Activated naive CD4-positive, alpha-beta T cell treated with anti-CD3 and anti-CD28 coated beads for 36 hours (primary cell): ENCODE measurements around the gene HPN. TPM values are rescaled to one million over a fixed set of nuclear protein-coding genes. Genes with fewer than 3 reads are reported as not detected.
"Not testable (repeated sequence)": the region's sequence is repeated elsewhere in the genome, so short reads cannot be mapped to it uniquely, and the experiment has no call there.

Source experiments
- CTCF ChIA-PET: fragments of 350-600 bp; sonication (Branson Sonifier 250); formaldehyde crosslinking; loops from one replicate; lab custom pipeline; 2021; ENCODE audit warnings: antibody characterized with exemption; lab: Charles Lee
- DNase-seq: peaks from one replicate; pipeline ENCODE4 v3.0.0-alpha.2; 2020
- H3K27ac Mint-ChIP-seq: one replicate; pipeline ENCODE4 v1.8.0; 2021; ENCODE audit warnings: mild to moderate bottlenecking, mixed read lengths
- H3K27me3 Mint-ChIP-seq: one replicate; pipeline ENCODE4 v1.8.0; 2021; ENCODE audit warnings: low read depth, mixed read lengths
- H3K36me3 Mint-ChIP-seq: one replicate; pipeline ENCODE4 v1.8.0; 2021; ENCODE audit warnings: low read depth, mixed read lengths
- H3K4me1 Mint-ChIP-seq: one replicate; pipeline ENCODE4 v1.8.0; 2021; ENCODE audit warnings: low read depth, mixed read lengths
- H3K4me3 Mint-ChIP-seq: one replicate; pipeline ENCODE4 v1.8.0; 2021; ENCODE audit warnings: mild to moderate bottlenecking, moderate library complexity, mixed read lengths
- H3K9me3 Mint-ChIP-seq: one replicate; pipeline ENCODE4 v1.8.0; 2021; ENCODE audit warnings: mixed read lengths
- intact Hi-C: fragments of 100-400 bp; cut with micrococcal nuclease; formaldehyde crosslinking; loops from one replicate; pipeline ENCODE4 v1.15.1; 2023
- total RNA-seq, 2 experiments: library from RNA; stranded (reverse); gene quantifications; one replicate each; pipeline ENCODE4 v1.2.3, GENCODE V29; 2021

HPN gene
- total RNA-seq, 2 experiments from 2014 or later, result not detected

- Mint-ChIP-seq H3K27ac (peak overlapping the region; percentile 96), H3K9me3 (no peaks in the 10 kb centered on the region), H3K36me3 (peaks cover 34% of the 10 kb centered on the region), H3K4me1 (peaks cover 65% of the 10 kb centered on the region), H3K4me3 (peak overlapping the region; percentile 98), H3K27me3 (no peaks in the 10 kb centered on the region)
- DNase-seq, result peak; percentile 71
- CTCF ChIA-PET, result interaction anchor here (0.6 to 4.6 kb wide), 8 partner anchors 10 to 1529 kb away, joined by 3 to 25 read pairs (median 4); no protein-coding TSS in a partner anchor
- intact Hi-C loops, result loop anchor here (1.0 to 5.0 kb wide), 5 partner anchors 12 to 642 kb away; partner anchors contain the start of genes GPI, SCGB2B2, ZNF30 and ZNF302
Observed at GRCh38 chr19:35000647-35001501, 40.6 kb upstream of the HPN start.

GRCh38 chr19:35002037-35002535, 39.4 kb upstream of the HPN start:
- Mint-ChIP-seq H3K4me1 (peaks cover 67% of the 10 kb centered on the region), H3K27ac (peak overlapping the region; percentile 96), H3K27me3 (no peaks in the 10 kb centered on the region)

GRCh38 chr19:35004517-35005255, 36.8 kb upstream of the HPN start:
- intact Hi-C loops, result loop anchor here (5.0 kb wide), 2 partner anchors 77 to 327 kb away; partner anchors contain the start of genes SCGB2B2, ZNF30 and ZNF302
- H3K27ac Mint-ChIP-seq, result peak overlapping the region; percentile 50
- CTCF ChIA-PET, result interaction anchor here (0.6 to 4.6 kb wide), 2 partner anchors 12 to 31 kb away, joined by 4 to 25 read pairs; no protein-coding TSS in a partner anchor
- DNase-seq, result no peak
- no peaks in the 10 kb centered on the region for H3K9me3 Mint-ChIP-seq
- no peaks in the 10 kb centered on the region for H3K27me3 Mint-ChIP-seq
- H3K4me3 Mint-ChIP-seq, result no peak overlapping the region
- peaks cover 52% of the 10 kb centered on the region for H3K4me1 Mint-ChIP-seq
- peaks cover 38% of the 10 kb centered on the region for H3K36me3 Mint-ChIP-seq

More at GRCh38 chr19:35002037-35002535, 39.4 kb upstream of the HPN start:
- Mint-ChIP-seq H3K9me3 (no peaks in the 10 kb centered on the region), H3K36me3 (peaks cover 40% of the 10 kb centered on the region), H3K4me3 (peak overlapping the region; percentile 98)
- DNase-seq, result no peak
- intact Hi-C loops, result loop anchor here (5.0 kb wide), 2 partner anchors 75 to 325 kb away; partner anchors contain the start of genes SCGB2B2, ZNF30 and ZNF302
- CTCF ChIA-PET, result interaction anchor here (0.7 to 4.6 kb wide), 5 partner anchors 10 to 30 kb away, joined by 3 to 25 read pairs (median 5); no protein-coding TSS in a partner anchor

GRCh38 chr19:35005256-35005977, 36.1 kb upstream of the HPN start:
- Mint-ChIP-seq H3K36me3 (peaks cover 40% of the 10 kb centered on the region), H3K27ac (no peak overlapping the region), H3K4me3 (no peak overlapping the region), H3K27me3 (no peaks in the 10 kb centered on the region), H3K4me1 (peaks cover 56% of the 10 kb centered on the region), H3K9me3 (no peaks in the 10 kb centered on the region)
- no peak for DNase-seq
- CTCF ChIA-PET, result interaction anchor here (0.6 to 4.6 kb wide), 5 partner anchors 11 to 62 kb away, joined by 3 to 25 read pairs (median 6); no protein-coding TSS in a partner anchor
- intact Hi-C loops, result no loop called here

- H3K4me3 Mint-ChIP-seq, intact Hi-C loops: not testable (repeated sequence)
- peaks cover 41% of the 10 kb centered on the region for H3K36me3 Mint-ChIP-seq
Observed at GRCh38 chr19:35006007-35006341, 35.5 kb upstream of the HPN start.

GRCh38 chr19:35006342-35006998, 35.1 kb upstream of the HPN start:
- Mint-ChIP-seq H3K9me3 (no peaks in the 10 kb centered on the region), H3K27me3 (no peaks in the 10 kb centered on the region), H3K4me3 (no peak overlapping the region), H3K36me3 (peaks cover 36% of the 10 kb centered on the region), H3K27ac (peak overlapping the region; percentile 46), H3K4me1 (peaks cover 65% of the 10 kb centered on the region)
- intact Hi-C loops, result no loop called here
- CTCF ChIA-PET, result interaction anchor here (1.5 to 2.0 kb wide), 3 partner anchors 21 to 60 kb away, joined by 3 to 8 read pairs (median 6); no protein-coding TSS in a partner anchor
- DNase-seq, result no peak

More at GRCh38 chr19:35006007-35006341, 35.5 kb upstream of the HPN start:
- DNase-seq, H3K27me3 Mint-ChIP-seq, H3K9me3 Mint-ChIP-seq, H3K27ac Mint-ChIP-seq: not testable (repeated sequence)
- H3K4me1 Mint-ChIP-seq, result peaks cover 60% of the 10 kb centered on the region
- CTCF ChIA-PET, result interaction anchor here (1.5 to 2.0 kb wide), 3 partner anchors 20 to 61 kb away, joined by 3 to 8 read pairs (median 6); no protein-coding TSS in a partner anchor

- peaks cover 31% of the 10 kb centered on the region for H3K36me3 Mint-ChIP-seq
- no peaks in the 10 kb centered on the region for H3K9me3 Mint-ChIP-seq
- H3K4me1 Mint-ChIP-seq, result peaks cover 65% of the 10 kb centered on the region
- no peaks in the 10 kb centered on the region for H3K27me3 Mint-ChIP-seq
- H3K4me3 Mint-ChIP-seq, result no peak overlapping the region
- H3K27ac Mint-ChIP-seq, result peak overlapping the region; percentile 46
- DNase-seq, result no peak
- CTCF ChIA-PET, result interaction anchor here (1.5 to 2.0 kb wide), 3 partner anchors 21 to 60 kb away, joined by 3 to 8 read pairs (median 6); no protein-coding TSS in a partner anchor
- intact Hi-C loops, result no loop called here
Observed at GRCh38 chr19:35006999-35007365, 34.5 kb upstream of the HPN start.

GRCh38 chr19:35007427-35007826, 34.1 kb upstream of the HPN start:
- H3K27me3 Mint-ChIP-seq, DNase-seq, H3K27ac Mint-ChIP-seq, intact Hi-C loops, H3K9me3 Mint-ChIP-seq, H3K4me3 Mint-ChIP-seq: not testable (repeated sequence)
- Mint-ChIP-seq H3K36me3 (peaks cover 29% of the 10 kb centered on the region), H3K4me1 (peaks cover 65% of the 10 kb centered on the region)
- CTCF ChIA-PET, result interaction anchor here (1.3 to 2.0 kb wide), 2 partner anchors 34 to 37 kb away, joined by 4 to 8 read pairs; no protein-coding TSS in a partner anchor

- H3K36me3 Mint-ChIP-seq, result peaks cover 34% of the 10 kb centered on the region
- no peak for DNase-seq
- H3K4me3 Mint-ChIP-seq, result no peak overlapping the region
- intact Hi-C loops, result no loop called here
- H3K27ac Mint-ChIP-seq, result peak overlapping the region; percentile 30
- H3K9me3 Mint-ChIP-seq, result no peaks in the 10 kb centered on the region
- peaks cover 65% of the 10 kb centered on the region for H3K4me1 Mint-ChIP-seq
- CTCF ChIA-PET, result no interaction called here
- H3K27me3 Mint-ChIP-seq, result no peaks in the 10 kb centered on the region
Observed at GRCh38 chr19:35008891-35009341, 32.6 kb upstream of the HPN start.

GRCh38 chr19:35009424-35010415, 31.8 kb upstream of the HPN start:
- no peaks in the 10 kb centered on the region for H3K27me3 Mint-ChIP-seq
- CTCF ChIA-PET, result interaction anchor here (8.4 kb wide), 1 partner anchor 38 kb away, joined by 110 read pairs; no protein-coding TSS in a partner anchor
- H3K27ac Mint-ChIP-seq, result peak overlapping the region; percentile 90
- H3K4me1 Mint-ChIP-seq, result peaks cover 66% of the 10 kb centered on the region
- H3K36me3 Mint-ChIP-seq, result peaks cover 36% of the 10 kb centered on the region
- H3K4me3 Mint-ChIP-seq, result no peak overlapping the region
- no peaks in the 10 kb centered on the region for H3K9me3 Mint-ChIP-seq
- DNase-seq, result no peak
- intact Hi-C loops, result loop anchor here (5.0 kb wide), 1 partner anchor 372 kb away; no protein-coding TSS in a partner anchor
